Psoas muscle (tissue), 8 donors: Measurements from ENCODE around the gene ITIH2. TPM values are rescaled to one million over a fixed set of nuclear protein-coding genes. Genes with fewer than 3 reads are reported as not detected.
"Not testable (repeated sequence)": the region's sequence is repeated elsewhere in the genome, so short reads cannot be mapped to it uniquely, and the experiment has no call there.

ENCODE experiments used
- ATAC-seq, 4 donors: fragments of 200-7000 bp; cut with Tn5 transposase; one replicate each; pipeline ENCODE4 v1.9.1; 2020; ENCODE audit warnings: moderate library complexity in 3 of 4, mild to moderate bottlenecking in 2 of 4
- DNase-seq, 2 donors: peaks; one replicate each; pipeline ENCODE4 v3.0.0-alpha.2; 2020
- H3K27ac ChIP-seq: fragments of 200-600 bp; one replicate; pipeline ENCODE4 v1.8.0; 2022
- H3K27me3 ChIP-seq, 3 donors: fragments of 200-600 bp in 1 of 3; one replicate each; pipeline versions ENCODE4 v1.6.1 to v1.8.0; 2013 to 2022; ENCODE audit warnings: low read length in 2 of 3, mild to moderate bottlenecking in 2 of 3, moderate library complexity in 1 of 3; ENCODE audit not compliant: insufficient read depth in 3 of 3
- H3K36me3 ChIP-seq, 2 donors: fragments of 200-600 bp in 1 of 2; one replicate each; pipeline versions ENCODE4 v1.6.1 to v1.8.0; 2013 to 2022; ENCODE audit warnings: low read depth in 1 of 2, mild to moderate bottlenecking in 1 of 2, moderate library complexity in 1 of 2; ENCODE audit not compliant: insufficient read depth in 1 of 2
- H3K4me1 ChIP-seq: fragments of 200-600 bp; one replicate; pipeline ENCODE4 v1.8.0; 2022
- H3K4me3 ChIP-seq: fragments of 200-600 bp; one replicate; pipeline ENCODE4 v1.8.0; 2022; ENCODE audit warnings: mild to moderate bottlenecking
- H3K9me3 ChIP-seq: fragments of 200-600 bp; one replicate; pipeline ENCODE4 v1.8.0; 2022
- WGBS, 3 donors: extraction: QIAGEN DNeasy Blood & Tissue Kit; methylation state at CpG; one replicate each; pipeline versions ENCODE4 v1.1.6 to v1.1.7; 2013; 5-methylcytosine and 5-hydroxymethylcytosine counted together
- intact Hi-C, 2 donors: fragments of 100-400 bp; cut with DNase I; formaldehyde crosslinking; loops; one replicate each; pipeline versions ENCODE4 v1.11.0 to v1.14.2; 2022
- polyA plus RNA-seq, 3 donors: library from polyadenylated mRNA; stranded (reverse); fragments of 200-250 nt; gene quantifications; one replicate each; pipeline ENCODE4 v1.2.3, GENCODE V29; 2013
- total RNA-seq, 4 donors: library from RNA; stranded (reverse); fragmentation: NEBNext Ultra II Directional in 2 of 4; extraction: Animal tissue kit (Norgen Biotek cat#: 25700) in 2 of 4; gene quantifications; one replicate each; pipeline versions ENCODE4 v1.2.1 to v1.2.4, GENCODE V29; 2021 to 2023
- TF ChIP-seq, protein P1 (sequence below): fragments of 200-600 bp; IDR thresholded peaks from one replicate; pipeline ENCODE4 v1.8.0; 2022; ENCODE audit warnings: antibody characterized with exemption
- donor health status: healthy with polysubstance abuse.
- donor health status: DM: no; HTN: no; CAD: no; lungs with moderate emphysema.
- donor health status: Bipolar disorder and iron deficiency.
- donor health status: healthy.
- donor health status: DM: yes; HTN: yes; CAD: no.
- donor health status: DM: no; HTN: no; CAD: no.
- donor health status: DM: no; HTN: no; CAD: no.
- donor health status: DM: yes; HTN: yes; CAD: no.

Gene ITIH2
- total and polyA plus RNA-seq, 7 donors, result 0.15 TPM; not detected in 6

DNA sequence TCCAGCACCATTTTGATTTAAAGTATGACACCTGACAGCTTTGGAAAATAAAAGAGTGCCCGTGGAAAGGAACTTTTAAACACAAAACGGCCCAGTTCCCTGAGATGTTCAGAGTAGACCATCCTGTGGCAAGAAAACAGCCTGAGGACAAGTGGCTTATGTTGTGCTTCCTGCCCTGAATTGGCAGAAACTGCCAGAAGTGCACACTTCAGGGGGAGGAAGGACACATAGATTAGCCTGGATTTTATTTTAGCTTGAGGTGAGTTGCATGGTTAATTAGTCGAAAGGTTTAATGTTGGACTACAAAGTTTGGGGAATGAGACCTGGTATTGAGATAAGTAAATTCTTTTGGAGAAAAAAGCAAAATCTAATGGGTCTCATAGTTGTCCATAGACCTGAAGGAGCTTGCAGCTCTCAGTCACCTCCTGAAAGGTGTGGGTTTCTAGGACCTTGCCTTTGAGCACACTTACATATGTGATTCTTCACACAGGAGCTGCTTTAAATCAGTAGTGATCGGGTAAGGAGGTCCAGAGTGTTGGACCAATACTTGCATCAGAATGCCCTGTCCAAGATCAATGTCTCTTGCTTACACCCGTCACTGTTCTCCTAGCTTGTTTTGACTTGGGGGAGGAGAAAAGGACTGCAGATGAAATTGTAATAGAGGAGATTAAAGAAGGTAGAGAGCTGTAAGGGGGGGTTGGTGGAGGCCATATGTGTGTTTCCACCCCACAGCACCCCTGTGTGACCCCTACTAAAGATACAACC is 4.9 kb downstream of the ITIH2 start:
- ATAC-seq (no peak), DNase-seq (no peak)
- intact Hi-C loops, result loop anchor here in 1 of 2 donors (10.0 kb wide), 1 partner anchor 527 kb away; no protein-coding TSS in a partner anchor
- TF ChIP-seq, protein P1, sequence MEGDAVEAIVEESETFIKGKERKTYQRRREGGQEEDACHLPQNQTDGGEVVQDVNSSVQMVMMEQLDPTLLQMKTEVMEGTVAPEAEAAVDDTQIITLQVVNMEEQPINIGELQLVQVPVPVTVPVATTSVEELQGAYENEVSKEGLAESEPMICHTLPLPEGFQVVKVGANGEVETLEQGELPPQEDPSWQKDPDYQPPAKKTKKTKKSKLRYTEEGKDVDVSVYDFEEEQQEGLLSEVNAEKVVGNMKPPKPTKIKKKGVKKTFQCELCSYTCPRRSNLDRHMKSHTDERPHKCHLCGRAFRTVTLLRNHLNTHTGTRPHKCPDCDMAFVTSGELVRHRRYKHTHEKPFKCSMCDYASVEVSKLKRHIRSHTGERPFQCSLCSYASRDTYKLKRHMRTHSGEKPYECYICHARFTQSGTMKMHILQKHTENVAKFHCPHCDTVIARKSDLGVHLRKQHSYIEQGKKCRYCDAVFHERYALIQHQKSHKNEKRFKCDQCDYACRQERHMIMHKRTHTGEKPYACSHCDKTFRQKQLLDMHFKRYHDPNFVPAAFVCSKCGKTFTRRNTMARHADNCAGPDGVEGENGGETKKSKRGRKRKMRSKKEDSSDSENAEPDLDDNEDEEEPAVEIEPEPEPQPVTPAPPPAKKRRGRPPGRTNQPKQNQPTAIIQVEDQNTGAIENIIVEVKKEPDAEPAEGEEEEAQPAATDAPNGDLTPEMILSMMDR, result no peak
- H3K4me3 ChIP-seq, result no peak overlapping the region
- no peak overlapping the region for H3K27ac ChIP-seq
- WGBS, 3 donors, result 80 to 87% (median 81%) methylated on average over 5 of the region's 5 CpGs
- peaks cover 0 to 17% (median 9%) of the 10 kb centered on the region in 3 donors for H3K27me3 ChIP-seq
- no peaks in the 10 kb centered on the region for H3K36me3 ChIP-seq
- no peaks in the 10 kb centered on the region for H3K4me1 ChIP-seq
- H3K9me3 ChIP-seq, result no peaks in the 10 kb centered on the region

DNA sequence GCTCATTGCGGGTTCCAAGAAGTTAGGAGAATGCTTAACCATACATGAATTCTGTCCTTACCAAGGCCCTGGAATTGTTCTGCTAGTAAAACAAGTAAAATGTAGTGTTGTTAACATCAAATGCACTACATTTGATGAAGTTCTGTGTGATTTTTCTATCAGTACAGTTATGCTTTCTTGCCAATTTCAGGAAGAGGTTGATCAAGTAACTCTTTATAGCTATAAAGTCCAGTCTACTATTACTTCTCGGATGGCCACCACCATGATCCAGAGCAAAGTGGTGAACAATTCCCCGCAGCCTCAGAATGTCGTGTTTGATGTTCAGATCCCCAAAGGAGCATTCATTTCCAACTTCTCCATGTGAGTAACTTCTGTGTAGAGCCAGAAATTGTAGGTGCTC is 5.7 kb downstream of the ITIH2 start:
- TF ChIP-seq, protein P1, result no peak
- no peak overlapping the region for H3K27ac ChIP-seq
- no peaks in the 10 kb centered on the region for H3K36me3 ChIP-seq
- H3K4me3 ChIP-seq, result no peak overlapping the region
- H3K9me3 ChIP-seq, result no peaks in the 10 kb centered on the region
- intact Hi-C loops, result loop anchor here in 1 of 2 donors (10.0 kb wide), 1 partner anchor 526 kb away; no protein-coding TSS in a partner anchor
- DNase-seq, result no peak
- H3K27me3 ChIP-seq, result peaks cover 0 to 17% (median 6%) of the 10 kb centered on the region in 3 donors
- no peaks in the 10 kb centered on the region for H3K4me1 ChIP-seq
- WGBS, 3 donors, result 86 to 93% (median 88%) methylated on average over 4 of the region's 4 CpGs
- ATAC-seq, result no peak

DNA sequence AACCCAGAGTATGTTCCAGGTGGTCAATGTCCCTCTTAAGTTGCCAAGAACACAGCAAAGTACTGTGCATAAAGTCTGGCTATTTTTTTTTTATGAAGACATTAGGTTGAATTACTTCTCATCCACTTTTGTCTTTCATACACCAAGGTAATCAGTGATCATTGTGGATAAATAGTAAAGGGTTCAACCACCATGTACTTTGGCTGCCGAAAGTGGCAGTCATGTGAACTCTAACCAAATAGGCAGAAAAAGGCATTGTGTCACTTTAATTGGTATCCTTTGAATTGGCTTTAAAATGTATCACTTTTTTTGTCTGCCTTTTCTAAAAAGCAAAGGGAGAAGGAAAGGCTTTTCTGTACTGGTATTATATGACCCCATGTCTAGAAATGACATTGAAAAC is 7.3 kb downstream of the ITIH2 start:
- no peak for DNase-seq
- no peak overlapping the region for H3K27ac ChIP-seq
- TF ChIP-seq, protein P1, result no peak
- H3K4me1 ChIP-seq, result no peaks in the 10 kb centered on the region
- peaks cover 0 to 13% (median 3%) of the 10 kb centered on the region in 3 donors for H3K27me3 ChIP-seq
- no peak overlapping the region for H3K4me3 ChIP-seq
- intact Hi-C loops, result loop anchor here in 1 of 2 donors (5.0 kb wide), 1 partner anchor 1577 kb away; no protein-coding TSS in a partner anchor
- no peaks in the 10 kb centered on the region for H3K36me3 ChIP-seq
- no peaks in the 10 kb centered on the region for H3K9me3 ChIP-seq
- 77 to 86% (median 86%) methylated on average over 1 of the region's 1 CpG for WGBS, 3 donors
- ATAC-seq, result no peak

DNA sequence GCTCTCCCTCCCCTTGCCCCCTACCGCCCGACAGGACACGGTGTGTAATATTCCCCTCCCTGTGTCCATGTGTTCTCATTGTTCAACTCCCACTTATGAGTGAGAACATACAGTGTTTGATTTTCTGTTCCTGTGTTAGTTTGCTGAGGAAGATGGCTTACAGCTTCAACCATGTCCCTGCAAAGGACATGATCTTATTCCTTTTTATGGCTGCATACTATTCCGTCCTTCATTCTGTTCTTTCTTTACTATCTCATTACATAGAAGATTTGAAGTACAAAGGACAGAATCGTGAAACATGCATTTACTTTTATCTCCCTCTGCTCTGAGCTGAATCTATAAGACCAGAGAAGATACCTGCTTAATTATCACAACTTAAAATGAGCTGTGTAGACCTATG is 8.0 kb downstream of the ITIH2 start:
- not testable (repeated sequence) for H3K9me3 ChIP-seq, H3K36me3 ChIP-seq, H3K4me3 ChIP-seq, H3K27me3 ChIP-seq, H3K27ac ChIP-seq, H3K4me1 ChIP-seq, DNase-seq, ATAC-seq
- intact Hi-C loops, result loop anchor here in 1 of 2 donors (5.0 kb wide), 1 partner anchor 1576 kb away; no protein-coding TSS in a partner anchor
- WGBS, 3 donors, result 78 to 88% (median 81%) methylated on average over 5 of the region's 5 CpGs

DNA sequence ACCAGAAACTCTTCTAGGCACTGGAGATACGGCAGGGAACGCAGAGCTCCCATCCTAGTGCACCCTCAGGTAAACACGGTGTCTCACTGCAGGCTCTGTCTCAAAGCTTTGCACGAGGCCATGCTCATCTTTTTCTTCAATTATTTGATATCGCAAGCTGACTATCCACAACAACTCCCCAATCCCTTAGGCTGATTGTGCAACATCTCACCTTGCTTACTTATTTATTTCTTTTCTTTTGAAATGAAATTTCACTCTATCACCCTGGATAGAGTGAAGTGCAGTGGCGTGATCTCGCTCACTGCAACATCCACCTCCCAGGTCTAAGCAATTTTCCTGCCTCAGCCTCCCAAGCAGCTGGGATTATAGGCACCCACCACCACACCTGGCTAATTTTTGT is 12.4 kb downstream of the ITIH2 start:
- Histone ChIP-seq H3K9me3 (no peaks in the 10 kb centered on the region), H3K27ac (no peak overlapping the region), H3K4me1 (no peaks in the 10 kb centered on the region), H3K4me3 (no peak overlapping the region), H3K27me3 (no peaks in the 10 kb centered on the region), H3K36me3 (no peaks in the 10 kb centered on the region)
- 82 to 91% (median 89%) methylated on average over 7 of the region's 7 CpGs for WGBS, 3 donors
- intact Hi-C loops, result no loop called here
- no peak for ATAC-seq
- DNase-seq, result no peak
- TF ChIP-seq, protein P1, result no peak
